Measurements from ENCODE around the gene BABAM2.

Gene BABAM2

GRCh38 chr2:28282861-28283646 is 392.5 kb downstream of the BABAM2 start:
- no peaks in the 10 kb centered on the region; the same call in 1 of the 2 replicates for H3K4me1 ChIP-seq (ENCODE audit: insufficient read depth, low read length)
- no peaks in the 10 kb centered on the region for H3K36me3 ChIP-seq (ENCODE audit: insufficient read depth, low read length)
- no peak overlapping the region for H3K4me3 ChIP-seq (ENCODE audit: low read length)
- H3K27me3 ChIP-seq (ENCODE audit: insufficient read depth, low read length), result no peaks in the 10 kb centered on the region
- WGBS, result 94% methylated on average over 5 of the region's 7 CpGs
- H3K27ac ChIP-seq (ENCODE audit: low read depth, low read length), result no peak overlapping the region
- H3K9me3 ChIP-seq (ENCODE audit: insufficient read depth, low read depth, low read length), result no peaks in the 10 kb centered on the region
- no peak overlapping the region for H3K9ac ChIP-seq (ENCODE audit: low read depth, low read length)

GRCh38 chr2:28283861-28284260 is 393.3 kb downstream of the BABAM2 start:
- Histone ChIP-seq H3K4me3 (ENCODE audit: low read length) (no peak overlapping the region), H3K9me3 (ENCODE audit: insufficient read depth, low read depth, low read length) (no peaks in the 10 kb centered on the region), H3K36me3 (ENCODE audit: insufficient read depth, low read length) (no peaks in the 10 kb centered on the region), H3K4me1 (ENCODE audit: insufficient read depth, low read length) (no peaks in the 10 kb centered on the region; the same call in 1 of the 2 replicates), H3K27ac (ENCODE audit: low read depth, low read length) (no peak overlapping the region), H3K27me3 (ENCODE audit: insufficient read depth, low read length) (no peaks in the 10 kb centered on the region), H3K9ac (ENCODE audit: low read depth, low read length) (no peak overlapping the region)
- WGBS, result 91% methylated on average over 1 of the region's 1 CpG

- H3K9me3 ChIP-seq (ENCODE audit: insufficient read depth, low read depth, low read length), result no peaks in the 10 kb centered on the region
- no peak overlapping the region for H3K9ac ChIP-seq (ENCODE audit: low read depth, low read length)
- H3K4me1 ChIP-seq (ENCODE audit: insufficient read depth, low read length), result no peaks in the 10 kb centered on the region; the same call in 1 of the 2 replicates
- no peak overlapping the region for H3K27ac ChIP-seq (ENCODE audit: low read depth, low read length)
- no peak overlapping the region for H3K4me3 ChIP-seq (ENCODE audit: low read length)
- WGBS, result 86% methylated on average over 5 of the region's 5 CpGs
- no peaks in the 10 kb centered on the region for H3K27me3 ChIP-seq (ENCODE audit: insufficient read depth, low read length)
- no peaks in the 10 kb centered on the region for H3K36me3 ChIP-seq (ENCODE audit: insufficient read depth, low read length)
These were observed 396.1 kb downstream of the BABAM2 start for GRCh38 chr2:28286678-28287077.

GRCh38 chr2:28287256-28287915 is 396.9 kb downstream of the BABAM2 start:
- Histone ChIP-seq H3K9me3 (ENCODE audit: insufficient read depth, low read depth, low read length) (no peaks in the 10 kb centered on the region), H3K27ac (ENCODE audit: low read depth, low read length) (no peak overlapping the region)
- 89% methylated on average over 4 of the region's 4 CpGs for WGBS

GRCh38 chr2:28288620-28289019 is 398.1 kb downstream of the BABAM2 start:
- Histone ChIP-seq H3K9ac (ENCODE audit: low read depth, low read length) (no peak overlapping the region), H3K27ac (ENCODE audit: low read depth, low read length) (no peak overlapping the region), H3K4me1 (ENCODE audit: insufficient read depth, low read length) (no peaks in the 10 kb centered on the region; the same call in 1 of the 2 replicates), H3K27me3 (ENCODE audit: insufficient read depth, low read length) (no peaks in the 10 kb centered on the region), H3K9me3 (ENCODE audit: insufficient read depth, low read depth, low read length) (no peaks in the 10 kb centered on the region), H3K36me3 (ENCODE audit: insufficient read depth, low read length) (no peaks in the 10 kb centered on the region), H3K4me3 (ENCODE audit: low read length) (no peak overlapping the region)
- WGBS, result 96% methylated on average over 5 of the region's 5 CpGs

More at GRCh38 chr2:28287256-28287915, 396.9 kb downstream of the BABAM2 start:
- no peak overlapping the region for H3K4me3 ChIP-seq (ENCODE audit: low read length)
- no peaks in the 10 kb centered on the region for H3K27me3 ChIP-seq (ENCODE audit: insufficient read depth, low read length)
- H3K36me3 ChIP-seq (ENCODE audit: insufficient read depth, low read length), result no peaks in the 10 kb centered on the region
- H3K4me1 ChIP-seq (ENCODE audit: insufficient read depth, low read length), result no peaks in the 10 kb centered on the region; the same call in 1 of the 2 replicates
- H3K9ac ChIP-seq (ENCODE audit: low read depth, low read length), result no peak overlapping the region

- no peaks in the 10 kb centered on the region; the same call in 1 of the 2 replicates for H3K4me1 ChIP-seq (ENCODE audit: insufficient read depth, low read length)
- no peaks in the 10 kb centered on the region for H3K36me3 ChIP-seq (ENCODE audit: insufficient read depth, low read length)
- no peak overlapping the region for H3K4me3 ChIP-seq (ENCODE audit: low read length)
- H3K9me3 ChIP-seq (ENCODE audit: insufficient read depth, low read depth, low read length), result no peaks in the 10 kb centered on the region
- H3K27ac ChIP-seq (ENCODE audit: low read depth, low read length), result no peak overlapping the region
- H3K9ac ChIP-seq (ENCODE audit: low read depth, low read length), result no peak overlapping the region
- no peaks in the 10 kb centered on the region for H3K27me3 ChIP-seq (ENCODE audit: insufficient read depth, low read length)
- WGBS, result 95% methylated on average over 9 of the region's 9 CpGs
These were observed 401.4 kb downstream of the BABAM2 start for GRCh38 chr2:28291811-28292440.

- Histone ChIP-seq H3K27me3 (ENCODE audit: insufficient read depth, low read length) (no peaks in the 10 kb centered on the region), H3K4me3 (ENCODE audit: low read length) (no peak overlapping the region), H3K36me3 (ENCODE audit: insufficient read depth, low read length) (no peaks in the 10 kb centered on the region), H3K9me3 (ENCODE audit: insufficient read depth, low read depth, low read length) (no peaks in the 10 kb centered on the region), H3K4me1 (ENCODE audit: insufficient read depth, low read length) (no peaks in the 10 kb centered on the region), H3K27ac (ENCODE audit: low read depth, low read length) (no peak overlapping the region), H3K9ac (ENCODE audit: low read depth, low read length) (no peak overlapping the region)
- WGBS, result 90% methylated on average over 1 of the region's 2 CpGs
These were observed 402.0 kb downstream of the BABAM2 start for GRCh38 chr2:28292491-28292890.

GRCh38 chr2:28293416-28293815 is 402.9 kb downstream of the BABAM2 start:
- Histone ChIP-seq H3K27me3 (ENCODE audit: insufficient read depth, low read length) (no peaks in the 10 kb centered on the region), H3K27ac (ENCODE audit: low read depth, low read length) (no peak overlapping the region), H3K9ac (ENCODE audit: low read depth, low read length) (no peak overlapping the region), H3K4me1 (ENCODE audit: insufficient read depth, low read length) (peaks cover 9% of the 10 kb centered on the region), H3K4me3 (ENCODE audit: low read length) (no peak overlapping the region), H3K9me3 (ENCODE audit: insufficient read depth, low read depth, low read length) (no peaks in the 10 kb centered on the region), H3K36me3 (ENCODE audit: insufficient read depth, low read length) (no peaks in the 10 kb centered on the region)
- WGBS, result 82% methylated on average over 5 of the region's 5 CpGs

- H3K27ac ChIP-seq (ENCODE audit: low read depth, low read length), result no peak overlapping the region
- WGBS, result 83% methylated on average over 1 of the region's 1 CpG
These were observed 403.9 kb downstream of the BABAM2 start for GRCh38 chr2:28294451-28294850.

GRCh38 chr2:28296243-28296642 is 405.7 kb downstream of the BABAM2 start:
- Histone ChIP-seq H3K27me3 (ENCODE audit: insufficient read depth, low read length) (no peaks in the 10 kb centered on the region), H3K27ac (ENCODE audit: low read depth, low read length) (no peak overlapping the region), H3K36me3 (ENCODE audit: insufficient read depth, low read length) (no peaks in the 10 kb centered on the region), H3K9me3 (ENCODE audit: insufficient read depth, low read depth, low read length) (no peaks in the 10 kb centered on the region), H3K4me1 (ENCODE audit: insufficient read depth, low read length) (peaks cover 19% of the 10 kb centered on the region), H3K4me3 (ENCODE audit: low read length) (no peak overlapping the region), H3K9ac (ENCODE audit: low read depth, low read length) (no peak overlapping the region)
- 92% methylated on average over 7 of the region's 7 CpGs for WGBS

More at GRCh38 chr2:28294451-28294850, 403.9 kb downstream of the BABAM2 start:
- no peaks in the 10 kb centered on the region for H3K9me3 ChIP-seq (ENCODE audit: insufficient read depth, low read depth, low read length)
- H3K4me1 ChIP-seq (ENCODE audit: insufficient read depth, low read length), result peaks cover 19% of the 10 kb centered on the region
- no peak overlapping the region for H3K9ac ChIP-seq (ENCODE audit: low read depth, low read length)
- no peaks in the 10 kb centered on the region for H3K27me3 ChIP-seq (ENCODE audit: insufficient read depth, low read length)
- no peaks in the 10 kb centered on the region for H3K36me3 ChIP-seq (ENCODE audit: insufficient read depth, low read length)
- H3K4me3 ChIP-seq (ENCODE audit: low read length), result no peak overlapping the region

GRCh38 chr2:28296904-28297303 is 406.4 kb downstream of the BABAM2 start:
- no peaks in the 10 kb centered on the region for H3K36me3 ChIP-seq (ENCODE audit: insufficient read depth, low read length)
- no peak overlapping the region for H3K9ac ChIP-seq (ENCODE audit: low read depth, low read length)
- no peaks in the 10 kb centered on the region for H3K27me3 ChIP-seq (ENCODE audit: insufficient read depth, low read length)
- no peak overlapping the region for H3K27ac ChIP-seq (ENCODE audit: low read depth, low read length)
- H3K4me1 ChIP-seq (ENCODE audit: insufficient read depth, low read length), result peaks cover 19% of the 10 kb centered on the region
- no peak overlapping the region for H3K4me3 ChIP-seq (ENCODE audit: low read length)
- 87% methylated on average over 2 of the region's 4 CpGs for WGBS
- no peaks in the 10 kb centered on the region for H3K9me3 ChIP-seq (ENCODE audit: insufficient read depth, low read depth, low read length)
